Neural cell (in vitro differentiated cells): ENCODE data around the gene AKR1B15.

Experiments
- EP300 ChIP-seq: fragments of 450-650 bp; conservative IDR thresholded peaks from 2 replicates; pipeline ENCODE4 v1.6.1; 2014; ENCODE audit warnings: antibody characterized with exemption, mild to moderate bottlenecking, moderate library complexity; ENCODE audit not compliant: poor library complexity, severe bottlenecking
- EZH2 ChIP-seq: fragments of 200-600, 300-800 bp; shearing (Covaris generic), sonication (generic); IDR thresholded peaks from 2 replicates; pipeline ENCODE4 v1.6.1; 2014; ENCODE audit warnings: antibody characterized with exemption, low read length, borderline replicate concordance, mild to moderate bottlenecking; ENCODE audit not compliant: insufficient read depth, poor library complexity, severe bottlenecking
- MXI1 ChIP-seq: fragments of 450-650 bp; conservative IDR thresholded peaks from 2 replicates; pipeline ENCODE4 v1.6.1; 2014; ENCODE audit warnings: antibody characterized with exemption, mild to moderate bottlenecking; ENCODE audit not compliant: poor library complexity, severe bottlenecking
- POLR2AphosphoS5 ChIP-seq: IDR thresholded peaks from 2 replicates; pipeline ENCODE4 v1.6.1; 2012
- RAD21 ChIP-seq: fragments of 450-650 bp; conservative IDR thresholded peaks from 2 replicates; pipeline ENCODE4 v1.6.1; 2014; ENCODE audit warnings: antibody characterized with exemption, mild to moderate bottlenecking, moderate library complexity
- SMC3 ChIP-seq: fragments of 450-650 bp; conservative IDR thresholded peaks from 2 replicates; pipeline ENCODE4 v1.6.1; 2014; ENCODE audit warnings: antibody characterized with exemption, mild to moderate bottlenecking, moderate library complexity; ENCODE audit not compliant: poor library complexity
- TAF1 ChIP-seq: IDR thresholded peaks from 2 replicates; pipeline ENCODE4 v1.6.1; 2012; ENCODE audit warnings: low read depth
- TF ChIP-seq, protein P1 (sequence below): fragments of 450-650 bp; IDR thresholded peaks from 2 replicates; pipeline ENCODE4 v1.5.1; 2014; ENCODE audit warnings: antibody characterized with exemption, mild to moderate bottlenecking, moderate library complexity; ENCODE audit not compliant: poor library complexity, severe bottlenecking
- TF ChIP-seq, protein P2 (sequence below): IDR thresholded peaks from 2 replicates; pipeline ENCODE4 v1.6.1; 2012; ENCODE audit warnings: borderline replicate concordance

DNA sequence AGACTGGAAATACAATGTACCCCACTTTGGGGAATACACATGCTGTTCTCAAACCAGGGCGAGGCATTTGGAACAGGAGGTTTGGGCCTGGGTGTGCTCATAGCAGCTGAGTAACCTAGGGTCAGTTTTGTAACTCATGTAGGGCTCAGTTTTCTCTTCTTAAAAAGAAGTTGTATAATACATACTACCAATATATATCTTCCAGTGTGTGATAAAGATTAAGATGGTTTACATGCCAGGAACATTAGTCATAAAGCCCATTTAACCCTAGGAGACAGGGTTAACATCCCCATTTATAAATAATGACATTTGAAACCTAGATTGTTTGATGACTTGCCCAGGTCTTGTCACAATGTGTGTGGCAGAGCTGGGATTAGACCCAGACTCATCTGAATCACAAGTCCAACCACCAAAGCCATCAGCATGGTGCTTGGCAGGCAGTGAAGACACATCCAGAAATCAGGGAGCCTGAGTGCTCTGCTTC, 15.6 kb upstream of the AKR1B15 start:
- TF ChIP-seq POLR2AphosphoS5 (no peak), TAF1 (no peak), EP300 (no peak), RAD21 (no peak), EZH2 (no peak), MXI1 (no peak), SMC3 (no peak)
- TF ChIP-seq, protein P1, sequence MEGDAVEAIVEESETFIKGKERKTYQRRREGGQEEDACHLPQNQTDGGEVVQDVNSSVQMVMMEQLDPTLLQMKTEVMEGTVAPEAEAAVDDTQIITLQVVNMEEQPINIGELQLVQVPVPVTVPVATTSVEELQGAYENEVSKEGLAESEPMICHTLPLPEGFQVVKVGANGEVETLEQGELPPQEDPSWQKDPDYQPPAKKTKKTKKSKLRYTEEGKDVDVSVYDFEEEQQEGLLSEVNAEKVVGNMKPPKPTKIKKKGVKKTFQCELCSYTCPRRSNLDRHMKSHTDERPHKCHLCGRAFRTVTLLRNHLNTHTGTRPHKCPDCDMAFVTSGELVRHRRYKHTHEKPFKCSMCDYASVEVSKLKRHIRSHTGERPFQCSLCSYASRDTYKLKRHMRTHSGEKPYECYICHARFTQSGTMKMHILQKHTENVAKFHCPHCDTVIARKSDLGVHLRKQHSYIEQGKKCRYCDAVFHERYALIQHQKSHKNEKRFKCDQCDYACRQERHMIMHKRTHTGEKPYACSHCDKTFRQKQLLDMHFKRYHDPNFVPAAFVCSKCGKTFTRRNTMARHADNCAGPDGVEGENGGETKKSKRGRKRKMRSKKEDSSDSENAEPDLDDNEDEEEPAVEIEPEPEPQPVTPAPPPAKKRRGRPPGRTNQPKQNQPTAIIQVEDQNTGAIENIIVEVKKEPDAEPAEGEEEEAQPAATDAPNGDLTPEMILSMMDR: no peak
- TF ChIP-seq, protein P2, sequence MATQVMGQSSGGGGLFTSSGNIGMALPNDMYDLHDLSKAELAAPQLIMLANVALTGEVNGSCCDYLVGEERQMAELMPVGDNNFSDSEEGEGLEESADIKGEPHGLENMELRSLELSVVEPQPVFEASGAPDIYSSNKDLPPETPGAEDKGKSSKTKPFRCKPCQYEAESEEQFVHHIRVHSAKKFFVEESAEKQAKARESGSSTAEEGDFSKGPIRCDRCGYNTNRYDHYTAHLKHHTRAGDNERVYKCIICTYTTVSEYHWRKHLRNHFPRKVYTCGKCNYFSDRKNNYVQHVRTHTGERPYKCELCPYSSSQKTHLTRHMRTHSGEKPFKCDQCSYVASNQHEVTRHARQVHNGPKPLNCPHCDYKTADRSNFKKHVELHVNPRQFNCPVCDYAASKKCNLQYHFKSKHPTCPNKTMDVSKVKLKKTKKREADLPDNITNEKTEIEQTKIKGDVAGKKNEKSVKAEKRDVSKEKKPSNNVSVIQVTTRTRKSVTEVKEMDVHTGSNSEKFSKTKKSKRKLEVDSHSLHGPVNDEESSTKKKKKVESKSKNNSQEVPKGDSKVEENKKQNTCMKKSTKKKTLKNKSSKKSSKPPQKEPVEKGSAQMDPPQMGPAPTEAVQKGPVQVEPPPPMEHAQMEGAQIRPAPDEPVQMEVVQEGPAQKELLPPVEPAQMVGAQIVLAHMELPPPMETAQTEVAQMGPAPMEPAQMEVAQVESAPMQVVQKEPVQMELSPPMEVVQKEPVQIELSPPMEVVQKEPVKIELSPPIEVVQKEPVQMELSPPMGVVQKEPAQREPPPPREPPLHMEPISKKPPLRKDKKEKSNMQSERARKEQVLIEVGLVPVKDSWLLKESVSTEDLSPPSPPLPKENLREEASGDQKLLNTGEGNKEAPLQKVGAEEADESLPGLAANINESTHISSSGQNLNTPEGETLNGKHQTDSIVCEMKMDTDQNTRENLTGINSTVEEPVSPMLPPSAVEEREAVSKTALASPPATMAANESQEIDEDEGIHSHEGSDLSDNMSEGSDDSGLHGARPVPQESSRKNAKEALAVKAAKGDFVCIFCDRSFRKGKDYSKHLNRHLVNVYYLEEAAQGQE: no peak
